GM13976 (cell line): ENCODE measurements around the gene RNF111.

Experiments used
- DNase-seq: peaks from one replicate; pipeline ENCODE4 v3.0.0; 2012; ENCODE audit warnings: low spot score
- in situ Hi-C: fragments of 300-500 bp; cut with MboI; formaldehyde crosslinking; loops from one replicate; pipeline ENCODE4 v1.12.0; 2022; ENCODE audit warnings: low sequenced_read_pairs, mixed read lengths, inconsistent platforms; ENCODE audit not compliant: unreplicated experiment
- TF ChIP-seq, protein P1 (sequence below): IDR thresholded peaks from 2 replicates; pipeline ENCODE4 v1.5.1; 2012; ENCODE audit warnings: borderline replicate concordance, mild to moderate bottlenecking; ENCODE audit not compliant: insufficient read depth; ENCODE audit errors: extremely low read depth, missing control alignments, control extremely low read depth

RNF111 gene

DNA sequence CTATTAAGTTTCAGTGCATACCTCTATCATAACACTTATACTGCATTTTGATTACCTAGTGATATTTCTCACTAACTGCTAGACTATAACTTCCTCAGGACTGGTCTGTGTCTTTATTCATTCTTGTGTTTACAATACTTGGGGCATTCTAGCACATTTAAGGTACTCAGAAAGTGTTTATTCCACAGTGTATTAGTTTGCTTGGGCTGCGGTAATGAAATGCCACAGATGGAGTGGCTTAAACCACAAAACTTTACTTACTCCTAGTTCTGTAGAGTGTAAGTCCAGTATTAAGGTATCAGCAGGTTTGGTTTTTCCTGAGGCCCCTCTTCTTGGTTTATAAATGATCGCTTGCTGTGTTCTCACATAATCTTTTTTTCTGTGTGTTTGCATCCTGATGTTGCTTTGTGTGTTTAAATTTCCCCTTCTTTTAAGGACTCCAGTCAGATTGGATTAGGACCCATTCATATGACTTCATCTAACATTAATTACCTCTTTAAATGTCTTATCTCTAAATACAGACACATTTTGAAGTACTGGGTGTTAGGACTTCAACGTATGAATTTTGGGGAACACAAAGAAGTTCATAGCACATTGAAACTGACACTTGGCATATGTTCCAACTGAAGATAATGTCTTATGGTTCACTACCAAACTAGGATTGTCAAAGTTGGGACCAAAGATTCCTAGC, 23.9 kb downstream of the RNF111 start:
- TF ChIP-seq, protein P1, sequence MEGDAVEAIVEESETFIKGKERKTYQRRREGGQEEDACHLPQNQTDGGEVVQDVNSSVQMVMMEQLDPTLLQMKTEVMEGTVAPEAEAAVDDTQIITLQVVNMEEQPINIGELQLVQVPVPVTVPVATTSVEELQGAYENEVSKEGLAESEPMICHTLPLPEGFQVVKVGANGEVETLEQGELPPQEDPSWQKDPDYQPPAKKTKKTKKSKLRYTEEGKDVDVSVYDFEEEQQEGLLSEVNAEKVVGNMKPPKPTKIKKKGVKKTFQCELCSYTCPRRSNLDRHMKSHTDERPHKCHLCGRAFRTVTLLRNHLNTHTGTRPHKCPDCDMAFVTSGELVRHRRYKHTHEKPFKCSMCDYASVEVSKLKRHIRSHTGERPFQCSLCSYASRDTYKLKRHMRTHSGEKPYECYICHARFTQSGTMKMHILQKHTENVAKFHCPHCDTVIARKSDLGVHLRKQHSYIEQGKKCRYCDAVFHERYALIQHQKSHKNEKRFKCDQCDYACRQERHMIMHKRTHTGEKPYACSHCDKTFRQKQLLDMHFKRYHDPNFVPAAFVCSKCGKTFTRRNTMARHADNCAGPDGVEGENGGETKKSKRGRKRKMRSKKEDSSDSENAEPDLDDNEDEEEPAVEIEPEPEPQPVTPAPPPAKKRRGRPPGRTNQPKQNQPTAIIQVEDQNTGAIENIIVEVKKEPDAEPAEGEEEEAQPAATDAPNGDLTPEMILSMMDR = no peak
- no peak for DNase-seq
- in situ Hi-C loops = no loop called here

DNA sequence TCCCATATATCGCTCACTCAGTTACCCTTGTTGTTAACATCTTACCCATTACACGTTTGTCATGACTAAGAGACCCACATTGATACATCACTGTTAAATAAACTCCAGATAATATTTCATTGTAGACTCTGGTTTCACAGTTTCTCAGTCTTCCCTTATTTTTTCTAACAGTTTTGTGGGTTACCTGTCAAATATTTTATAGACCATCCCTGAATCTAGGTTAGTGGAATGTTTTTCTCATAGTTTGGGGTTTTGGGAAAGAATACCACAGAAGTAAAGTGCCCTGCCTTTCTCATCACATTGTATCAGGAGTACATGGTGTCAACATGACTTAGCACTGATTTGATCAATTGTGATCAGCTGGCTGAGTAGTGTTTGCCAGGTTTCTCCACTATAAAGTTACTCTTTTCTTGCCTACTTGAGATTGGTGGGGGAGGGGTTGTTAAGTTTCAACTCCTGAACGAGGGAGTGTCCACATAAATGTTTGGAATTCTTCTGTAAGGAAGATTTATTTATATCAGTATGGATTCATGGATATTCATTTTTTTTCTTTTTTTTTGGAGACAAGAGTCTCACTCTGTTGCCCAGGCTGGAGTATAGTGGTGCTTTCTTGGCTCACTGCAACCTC, 25.9 kb downstream of the RNF111 start:
- TF ChIP-seq, protein P1 = no peak
- DNase-seq = no peak
- in situ Hi-C loops = no loop called here

DNA sequence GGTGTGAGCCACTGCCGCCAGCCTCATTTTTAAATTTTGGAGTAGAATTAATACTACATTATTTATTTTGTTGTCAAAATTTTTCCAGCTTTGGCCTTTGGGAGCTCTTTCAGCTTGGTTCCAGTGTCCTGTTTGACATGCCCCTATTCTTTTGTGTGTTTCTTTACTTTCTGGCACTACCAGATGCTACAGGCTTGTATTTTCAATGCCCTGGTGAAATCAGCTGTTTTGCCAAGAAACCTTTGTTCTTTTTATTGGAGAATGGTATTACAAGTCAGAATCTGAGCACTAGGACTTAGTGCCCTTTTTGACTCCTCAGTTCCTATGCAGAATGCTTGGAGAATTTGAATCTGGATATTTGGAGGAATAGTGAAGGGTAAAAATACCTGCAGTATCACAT, 26.6 kb downstream of the RNF111 start:
- in situ Hi-C loops = no loop called here
- TF ChIP-seq, protein P1 = no peak
- DNase-seq = no peak

DNA sequence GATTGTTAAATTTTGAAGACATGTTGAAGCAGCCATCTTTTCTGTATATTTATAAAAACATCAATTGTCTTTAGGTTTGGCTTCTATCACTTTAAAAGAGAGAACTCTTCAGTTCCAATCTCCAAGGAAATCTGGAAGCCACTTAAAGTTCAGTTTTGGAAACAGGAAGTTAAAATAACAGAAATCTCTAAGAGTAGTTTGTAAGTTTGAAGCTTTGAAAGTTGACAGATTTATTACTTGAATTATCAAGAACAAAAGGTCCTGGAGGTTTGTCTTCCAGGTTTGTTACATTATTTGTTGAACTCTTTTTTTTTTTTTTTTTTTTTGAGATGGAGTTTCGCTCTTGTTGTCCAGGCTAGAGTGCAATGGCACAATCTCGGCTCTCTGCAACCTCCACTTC, 30.0 kb downstream of the RNF111 start:
- TF ChIP-seq, protein P1 = no peak
- DNase-seq = no peak
- in situ Hi-C loops = no loop called here

GRCh38 chr15:59018833-59019232, 31.4 kb downstream of the RNF111 start:
- no peak for DNase-seq
- in situ Hi-C loops = no loop called here
- TF ChIP-seq, protein P1 = no peak

GRCh38 chr15:59020322-59020721, 32.9 kb downstream of the RNF111 start:
- in situ Hi-C loops = no loop called here
- TF ChIP-seq, protein P1 = no peak
- DNase-seq = no peak
